Renal pelvis (tissue), 12 donors: ENCODE data around the gene HOXA4. TPM values are rescaled to one million over a fixed set of nuclear protein-coding genes. Genes with fewer than 3 reads are reported as not detected.

ENCODE experiments used
- DNase-seq: peaks from one replicate; pipeline ENCODE4 v3.0.0-alpha.2; 2013
- long read RNA-seq, 16 experiments: transcript quantifications; one replicate each; lab custom pipeline, GENCODE V29; 2026
- polyA plus RNA-seq, 3 donors: library from polyadenylated mRNA; unstranded; fragments of 120-200 nt; gene quantifications; one replicate each; pipeline ENCODE4 v1.2.1, GENCODE V29; 2013; ENCODE audit not compliant: insufficient read length in 3 of 3

Gene HOXA4
- 10 to 100 TPM; 19.5 to 25.0 (median 21.4) TPM for polyA plus RNA-seq
- long read RNA-seq, donor 1, transcript HOXA4-204 (2 exons, 1,728 nt), result major isoform, 6 of 6 reads
- long read RNA-seq, donor 1, partial matches to known transcripts, result 0 of 6 reads
- long read RNA-seq, donor 1, other reads (novel, unspliced or antisense), result 0 of 6 reads
- long read RNA-seq, donor 2, transcript HOXA4-204 (2 exons, 1,728 nt), result major isoform, 5 of 5 reads
- long read RNA-seq, donor 2, partial matches to known transcripts, result 0 of 5 reads
- long read RNA-seq, donor 2, other reads (novel, unspliced or antisense), result 0 of 5 reads
- long read RNA-seq, donor 3, transcript HOXA4-204 (2 exons, 1,728 nt), result major isoform, 7 of 7 reads
- long read RNA-seq, donor 3, partial matches to known transcripts, result 0 of 7 reads
- long read RNA-seq, donor 3, other reads (novel, unspliced or antisense), result 0 of 7 reads
- long read RNA-seq, donor 4, partial matches to known transcripts, result 0 of 3 reads
- long read RNA-seq, donor 4, other reads (novel, unspliced or antisense), result 0 of 3 reads
- long read RNA-seq, donor 5, partial matches to known transcripts, result 0 of 3 reads
- long read RNA-seq, donor 5, other reads (novel, unspliced or antisense), result 0 of 3 reads
- long read RNA-seq, donor 6, partial matches to known transcripts, result 0 of 2 reads
- long read RNA-seq, donor 6, other reads (novel, unspliced or antisense), result 0 of 2 reads
- long read RNA-seq, donor 7, transcript HOXA4-204 (2 exons, 1,728 nt), result major isoform, 7 of 7 reads
- long read RNA-seq, donor 7, partial matches to known transcripts, result 0 of 7 reads
- long read RNA-seq, donor 7, other reads (novel, unspliced or antisense), result 0 of 7 reads
- long read RNA-seq, donor 8, partial matches to known transcripts, result 0 of 2 reads
- long read RNA-seq, donor 8, other reads (novel, unspliced or antisense), result 0 of 2 reads
- long read RNA-seq, donor 9, transcript HOXA4-204 (2 exons, 1,728 nt), result major isoform, 5 of 5 reads
- long read RNA-seq, donor 9, partial matches to known transcripts, result 0 of 5 reads
- long read RNA-seq, donor 9, other reads (novel, unspliced or antisense), result 0 of 5 reads
- long read RNA-seq, donor 10, transcript HOXA4-204 (2 exons, 1,728 nt), result major isoform, 9 of 9 reads
- long read RNA-seq, donor 10, partial matches to known transcripts, result 0 of 9 reads
- long read RNA-seq, donor 10, other reads (novel, unspliced or antisense), result 0 of 9 reads
- long read RNA-seq, donor 11, partial matches to known transcripts, result 0 of 1 reads
- long read RNA-seq, donor 11, other reads (novel, unspliced or antisense), result 0 of 1 reads
- long read RNA-seq, donor 12, transcript HOXA4-204 (2 exons, 1,728 nt), result major isoform, 6 of 6 reads
- long read RNA-seq, donor 12, partial matches to known transcripts, result 0 of 6 reads
- long read RNA-seq, donor 12, other reads (novel, unspliced or antisense), result 0 of 6 reads
- long read RNA-seq, donor 13, partial matches to known transcripts, result 0 of 3 reads
- long read RNA-seq, donor 13, other reads (novel, unspliced or antisense), result 0 of 3 reads
- long read RNA-seq, donor 14, transcript HOXA4-204 (2 exons, 1,728 nt), result major isoform, 9 of 15 reads
- long read RNA-seq, donor 14, partial matches to known transcripts, result 6 of 15 reads
- long read RNA-seq, donor 14, other reads (novel, unspliced or antisense), result 0 of 15 reads
- long read RNA-seq, donor 15, transcript HOXA4-204 (2 exons, 1,728 nt), result major isoform, 8 of 8 reads
- long read RNA-seq, donor 15, partial matches to known transcripts, result 0 of 8 reads
- long read RNA-seq, donor 15, other reads (novel, unspliced or antisense), result 0 of 8 reads
- long read RNA-seq, donor 16, transcript HOXA4-204 (2 exons, 1,728 nt), result major isoform, 10 of 10 reads
- long read RNA-seq, donor 16, partial matches to known transcripts, result 0 of 10 reads
- long read RNA-seq, donor 16, other reads (novel, unspliced or antisense), result 0 of 10 reads

GRCh38 chr7:27130540-27131389 is at the start of gene HOXA4:
TSS of gene HOXA4 (minus strand) at chr7:27130757. CDS start at chr7:27130733, 24 bp downstream.
- peak; percentile 92 for DNase-seq

- peak; percentile 93 for DNase-seq
Measured at GRCh38 chr7:27179503-27180430, 49.2 kb upstream of the HOXA4 start.

GRCh38 chr7:27179030-27179429 is 48.5 kb upstream of the HOXA4 start:
- no peak for DNase-seq

- DNase-seq, result no peak
Measured at GRCh38 chr7:27178366-27178765, 47.8 kb upstream of the HOXA4 start.

GRCh38 chr7:27177795-27178320 is 47.3 kb upstream of the HOXA4 start:
- DNase-seq, result no peak

- DNase-seq, result no peak
Measured at GRCh38 chr7:27176962-27177794, 46.6 kb upstream of the HOXA4 start.

GRCh38 chr7:27176524-27176845 is 45.9 kb upstream of the HOXA4 start:
- no peak for DNase-seq

GRCh38 chr7:27175626-27176523 is 45.3 kb upstream of the HOXA4 start:
- DNase-seq, result no peak

GRCh38 chr7:27174874-27175625 is 44.5 kb upstream of the HOXA4 start:
- peak; percentile 79 for DNase-seq

GRCh38 chr7:27173956-27174873 is 43.7 kb upstream of the HOXA4 start, which contains the start of gene HOXA10:
TSS of gene HOXA10 (minus strand) at chr7:27174320. CDS start at chr7:27174306, 14 bp downstream.
- DNase-seq, result peak; percentile 83

GRCh38 chr7:27173511-27173955 is 43.0 kb upstream of the HOXA4 start:
- no peak for DNase-seq

GRCh38 chr7:27172823-27173510 is 42.4 kb upstream of the HOXA4 start:
- DNase-seq, result peak; percentile 86

- no peak for DNase-seq
Measured at GRCh38 chr7:27172315-27172774, 41.8 kb upstream of the HOXA4 start.
